Fibroblast of skin of scalp (primary cell): ENCODE measurements around the gene A1BG.
"Not testable (repeated sequence)": the region's sequence is repeated elsewhere in the genome, so short reads cannot be mapped to it uniquely, and the experiment has no call there.

ENCODE experiments used
- DNase-seq: peaks from one replicate; pipeline ENCODE4 v3.0.0-alpha.2; 2013

The A1BG gene

GRCh38 chr19:58335630-58336029 lies 17.7 kb downstream of the A1BG start:
- DNase-seq, result no peak

GRCh38 chr19:58334691-58335249 lies 18.5 kb downstream of the A1BG start:
- DNase-seq, result no peak

- no peak for DNase-seq
Measured at GRCh38 chr19:58332697-58333096, 20.6 kb downstream of the A1BG start.

GRCh38 chr19:58330458-58330857 lies 22.8 kb downstream of the A1BG start:
- no peak for DNase-seq

- DNase-seq, result no peak
Measured at GRCh38 chr19:58328999-58329398, 24.3 kb downstream of the A1BG start.

GRCh38 chr19:58326914-58327726 lies 26.2 kb downstream of the A1BG start, which contains the start of gene ZSCAN22:
ZSCAN22 (plus strand) TSS chr19:58326994; CDS start chr19:58334803, 7,809 bp downstream.
- DNase-seq, result peak; percentile 96

GRCh38 chr19:58326501-58326913 lies 26.8 kb downstream of the A1BG start:
- DNase-seq, result no peak

GRCh38 chr19:58325311-58326022 lies 27.8 kb downstream of the A1BG start:
- no peak for DNase-seq

- no peak for DNase-seq
Measured at GRCh38 chr19:58319241-58319640, 34.1 kb downstream of the A1BG start.

GRCh38 chr19:58318297-58318696 lies 35.0 kb downstream of the A1BG start:
- DNase-seq, result no peak

- peak; percentile 39 for DNase-seq
Measured at GRCh38 chr19:58317476-58318072, 35.7 kb downstream of the A1BG start.

- DNase-seq, result no peak
Measured at GRCh38 chr19:58315580-58315979, 37.7 kb downstream of the A1BG start.

GRCh38 chr19:58311345-58311865 lies 41.9 kb downstream of the A1BG start:
- no peak for DNase-seq

GRCh38 chr19:58310685-58311084 lies 42.6 kb downstream of the A1BG start:
- DNase-seq, result not testable (repeated sequence)

- DNase-seq, result no peak
Measured at GRCh38 chr19:58307736-58308135, 45.6 kb downstream of the A1BG start.

GRCh38 chr19:58305932-58306323 lies 47.4 kb downstream of the A1BG start:
- DNase-seq, result no peak

GRCh38 chr19:58305065-58305931 lies 48.0 kb downstream of the A1BG start, which contains the start of gene ERVK3-1:
ERVK3-1 (plus strand) TSS chr19:58305377; CDS start chr19:58312169, 6,792 bp downstream.
- peak; percentile 98 for DNase-seq

- no peak for DNase-seq
Measured at GRCh38 chr19:58304748-58305064, 48.6 kb downstream of the A1BG start.

GRCh38 chr19:58304255-58304654 lies 49.0 kb downstream of the A1BG start:
- no peak for DNase-seq

- no peak for DNase-seq
Measured at GRCh38 chr19:58300620-58301019, 52.7 kb downstream of the A1BG start.

- no peak for DNase-seq
Measured at GRCh38 chr19:58296104-58296503, 57.2 kb downstream of the A1BG start.
